HG03103 (cell line): ENCODE measurements around the gene CBX4.

Source experiments
- ATAC-seq: cut with Tn5 transposase; IDR thresholded peaks from one replicate; pipeline ENCODE4 v1.9.1; 2021; ENCODE audit warnings: low read depth; ENCODE audit not compliant: unreplicated experiment

The CBX4 gene

DNA sequence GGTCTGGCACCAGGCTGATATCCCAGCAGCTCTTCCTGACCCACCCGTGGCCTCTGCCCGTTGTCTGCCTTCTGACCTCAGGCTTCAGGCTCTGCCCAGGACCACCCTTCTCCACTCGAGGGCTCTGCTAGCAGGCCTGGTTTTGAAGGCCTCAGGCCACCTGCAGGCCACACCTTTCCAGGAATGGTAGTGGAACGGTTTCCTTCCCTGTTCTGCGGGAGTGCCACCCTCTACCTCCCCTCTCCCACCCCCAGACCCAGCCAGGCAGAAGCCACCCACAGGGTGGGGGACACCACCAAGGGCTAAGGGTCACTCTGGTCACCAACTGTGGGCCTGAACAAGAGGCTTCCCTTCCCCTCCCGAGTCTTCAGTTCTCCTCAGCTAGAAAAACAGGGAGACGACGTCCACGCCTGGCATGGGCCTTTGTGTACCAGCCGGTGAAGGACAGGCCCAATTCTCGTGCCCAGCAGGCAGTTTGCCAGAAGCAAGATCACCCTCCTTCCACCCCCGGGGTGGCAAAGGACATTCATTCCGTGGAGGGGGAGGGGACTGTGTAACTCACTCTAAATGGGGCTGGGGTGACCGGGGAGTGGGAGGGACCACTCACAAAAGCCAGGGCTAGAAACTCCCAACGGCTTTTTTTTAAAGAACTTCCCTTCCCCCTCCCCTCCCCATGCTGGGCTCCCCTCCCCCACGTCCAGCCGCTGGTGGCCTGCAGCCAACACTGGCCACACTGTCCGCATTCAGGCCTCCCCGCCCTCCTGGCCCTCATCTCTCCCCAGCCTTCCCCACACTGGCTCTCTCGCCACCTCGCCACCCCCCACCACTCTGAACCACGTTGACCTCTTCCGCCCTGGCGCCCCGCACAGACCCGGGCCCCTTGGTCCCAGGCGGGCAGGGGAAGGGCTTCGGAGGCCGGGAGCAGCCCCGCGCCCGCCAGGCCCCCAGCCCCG is 7.7 kb downstream of the CBX4 start:
- ATAC-seq = no peak

DNA sequence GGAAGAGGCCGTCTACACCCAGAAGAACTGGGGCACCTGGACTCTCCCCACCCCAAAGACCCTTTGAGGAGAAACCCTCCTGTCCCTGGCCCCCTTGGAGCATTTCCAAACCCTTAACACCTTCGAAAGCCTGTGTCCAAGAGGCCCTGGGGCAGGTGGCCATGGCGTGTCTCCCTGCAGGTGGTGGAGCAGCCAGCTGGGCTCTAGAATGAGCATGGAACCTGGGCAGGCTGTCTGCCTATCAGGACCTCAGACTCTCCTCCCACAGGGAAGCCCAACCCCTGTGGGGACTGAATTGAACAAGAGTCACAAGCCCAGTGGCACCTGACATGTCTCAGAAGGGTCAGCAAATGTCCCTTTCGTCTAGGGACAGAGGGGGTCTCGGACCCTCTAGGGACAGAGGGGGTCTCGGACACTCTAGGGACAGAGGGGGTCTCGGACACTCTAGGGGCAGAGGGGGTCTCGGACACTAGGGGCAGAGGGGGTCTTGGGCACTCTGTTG is 8.4 kb downstream of the CBX4 start:
- ATAC-seq = no peak

DNA sequence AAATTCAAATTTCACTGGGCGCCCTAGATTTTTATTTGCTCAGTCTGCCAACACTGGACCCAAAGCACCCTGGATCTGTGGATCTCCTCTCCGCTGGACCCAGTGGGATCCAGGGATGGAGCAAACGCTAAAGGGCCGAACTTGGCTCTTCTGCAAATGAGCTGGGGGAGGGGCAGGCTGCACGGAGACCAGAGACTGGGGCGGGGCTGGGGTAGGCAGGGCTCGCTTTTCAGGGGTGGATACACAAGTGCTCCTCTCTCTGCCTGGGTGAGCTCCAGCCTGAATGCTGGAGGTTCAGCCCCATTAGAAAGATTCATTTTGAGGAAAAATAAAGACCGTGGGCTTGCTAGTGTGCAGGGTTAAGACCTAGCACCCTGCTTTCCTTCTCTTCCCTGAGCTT is 8.9 kb downstream of the CBX4 start:
- ATAC-seq = no peak

DNA sequence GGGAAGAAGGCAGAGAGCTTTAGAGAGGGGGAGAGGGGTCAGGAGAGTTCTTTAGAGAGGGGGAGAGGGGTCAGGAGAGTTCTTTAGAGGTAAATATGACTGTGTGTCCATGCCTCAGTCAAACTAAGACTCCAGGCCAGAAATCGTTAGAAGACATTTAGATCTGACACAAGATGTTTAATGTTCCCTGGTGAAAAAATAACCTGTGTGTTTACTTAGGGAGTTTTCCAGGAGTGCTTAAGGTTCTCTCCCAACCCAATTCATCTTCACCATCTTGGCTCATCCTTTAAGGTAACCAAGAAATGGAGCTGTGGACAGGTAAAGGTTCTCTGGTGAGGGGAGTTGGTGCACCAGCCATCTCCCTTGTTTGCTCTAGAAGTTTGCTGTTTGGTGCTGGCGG is 9.8 kb downstream of the CBX4 start:
- no peak for ATAC-seq

DNA sequence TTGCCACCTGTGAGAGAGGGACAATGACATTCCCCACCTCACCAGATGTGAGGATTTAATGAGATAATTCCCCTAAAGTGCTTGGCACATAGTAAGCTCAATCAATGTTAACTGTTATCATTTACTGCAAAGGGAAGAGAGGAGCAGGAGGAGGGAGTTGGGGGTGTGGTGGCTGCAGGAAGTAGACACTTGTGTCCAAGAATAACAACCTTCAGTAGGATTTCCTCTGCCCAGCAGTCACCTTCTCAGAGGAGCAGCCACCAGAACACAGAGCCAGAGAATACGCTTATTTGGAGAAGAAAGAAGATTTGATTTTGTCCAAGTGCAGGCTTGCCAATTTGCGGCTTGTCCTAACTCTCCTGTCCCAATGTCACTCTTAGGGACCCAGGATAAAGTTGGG is 10.2 kb downstream of the CBX4 start:
- no peak for ATAC-seq

DNA sequence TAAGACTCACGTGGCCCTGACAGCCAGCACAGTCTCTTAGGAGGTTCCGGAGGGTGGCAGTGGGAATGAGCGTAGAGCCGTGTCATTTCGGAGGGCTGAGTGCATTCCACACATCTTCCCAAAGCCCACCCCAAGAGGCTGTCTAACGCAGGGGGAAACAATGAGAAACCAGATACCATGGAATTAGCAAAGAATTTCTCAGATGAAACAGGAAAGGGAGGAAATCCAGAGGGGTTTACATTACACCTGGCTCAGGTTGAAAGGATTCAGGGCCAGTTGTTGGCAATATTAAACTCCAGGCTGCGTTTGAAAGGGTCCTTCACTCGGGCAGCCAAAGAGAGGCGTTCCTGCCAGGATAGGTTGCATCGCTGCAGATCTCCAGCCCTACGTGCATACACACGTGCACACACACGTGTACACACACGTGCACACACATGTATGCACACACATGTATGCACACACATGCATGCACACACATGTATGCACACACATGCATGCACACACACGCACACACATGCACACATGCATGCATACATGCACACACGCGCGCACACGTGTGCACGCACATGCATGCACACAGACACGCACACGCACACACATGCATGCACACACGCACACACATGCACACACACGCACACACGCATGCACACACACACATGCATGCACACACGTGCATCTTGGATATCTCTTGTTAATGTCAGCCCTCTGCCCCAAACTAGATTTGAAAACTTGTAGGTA is 12.2 kb downstream of the CBX4 start:
- no peak for ATAC-seq

DNA sequence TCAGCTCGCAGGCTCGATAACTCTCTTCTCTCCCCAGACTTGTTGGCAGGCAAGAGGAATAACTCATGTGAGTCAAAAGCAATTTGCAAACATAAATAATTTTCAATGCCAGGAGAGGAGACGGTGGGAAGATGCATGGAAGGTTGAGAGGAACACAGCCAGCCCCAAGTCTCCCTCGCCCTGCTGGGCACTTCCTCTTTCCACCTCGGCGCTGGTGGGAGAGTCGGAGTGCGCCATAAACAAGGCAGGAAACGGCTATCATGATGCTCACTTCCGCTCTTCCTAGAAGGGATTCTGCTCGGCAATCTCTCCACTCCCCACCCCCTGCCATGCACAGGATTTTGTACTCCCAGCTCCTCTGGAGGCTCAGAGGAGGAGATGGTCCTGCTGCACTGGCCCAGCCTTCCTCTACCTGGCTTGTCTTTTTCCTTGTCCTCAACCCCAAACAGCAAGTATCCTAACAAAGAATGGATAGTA is 13.0 kb downstream of the CBX4 start:
- no peak for ATAC-seq

DNA sequence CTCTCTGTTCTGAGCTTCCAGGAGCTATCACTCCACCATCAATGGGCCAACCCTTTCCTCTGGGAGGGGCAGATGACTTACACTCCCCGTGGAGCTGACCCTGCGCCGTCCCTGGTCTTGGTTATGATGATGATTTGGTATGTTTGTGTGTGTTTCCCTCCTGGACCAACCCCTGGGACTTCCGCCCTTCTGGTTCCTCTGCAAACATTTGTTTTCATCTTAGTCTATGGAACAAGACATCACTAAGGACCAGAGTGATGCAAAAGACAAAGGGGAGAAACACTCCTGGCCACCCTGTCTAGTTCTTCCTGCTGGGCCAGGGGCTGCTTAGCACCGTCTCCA is 13.7 kb downstream of the CBX4 start:
- no peak for ATAC-seq

DNA sequence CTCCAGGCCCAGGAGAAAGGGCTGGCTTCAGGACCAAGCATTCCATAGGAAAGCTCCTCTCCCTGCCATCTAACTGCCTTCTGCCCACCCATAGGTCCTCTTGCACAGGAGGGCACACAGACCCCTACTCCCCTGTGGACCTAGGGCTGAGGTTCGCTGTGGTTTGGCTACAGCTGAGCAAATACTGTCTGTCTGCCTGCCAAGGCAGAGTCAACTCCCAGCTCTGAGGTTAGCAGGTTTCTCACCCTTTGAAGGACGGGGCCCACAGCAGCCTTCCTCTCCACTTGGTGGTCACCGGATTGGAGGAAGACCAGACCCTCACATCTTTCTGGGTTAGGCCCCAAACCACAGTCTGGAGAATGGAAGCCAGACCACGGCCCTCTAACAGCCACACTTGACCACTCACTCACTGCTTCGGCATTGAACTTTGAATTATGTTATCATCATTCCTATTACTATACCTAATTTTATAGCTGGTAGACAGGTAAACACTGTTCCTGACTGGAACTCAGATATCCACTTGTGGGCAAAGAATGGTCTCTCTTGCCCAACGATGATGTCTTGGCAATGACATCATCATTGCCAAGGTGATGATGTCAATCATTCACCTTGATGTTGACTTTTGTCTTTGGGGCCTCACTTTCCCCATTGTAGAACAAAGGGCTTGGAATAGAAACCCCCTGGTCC is 14.2 kb downstream of the CBX4 start:
- ATAC-seq = no peak

DNA sequence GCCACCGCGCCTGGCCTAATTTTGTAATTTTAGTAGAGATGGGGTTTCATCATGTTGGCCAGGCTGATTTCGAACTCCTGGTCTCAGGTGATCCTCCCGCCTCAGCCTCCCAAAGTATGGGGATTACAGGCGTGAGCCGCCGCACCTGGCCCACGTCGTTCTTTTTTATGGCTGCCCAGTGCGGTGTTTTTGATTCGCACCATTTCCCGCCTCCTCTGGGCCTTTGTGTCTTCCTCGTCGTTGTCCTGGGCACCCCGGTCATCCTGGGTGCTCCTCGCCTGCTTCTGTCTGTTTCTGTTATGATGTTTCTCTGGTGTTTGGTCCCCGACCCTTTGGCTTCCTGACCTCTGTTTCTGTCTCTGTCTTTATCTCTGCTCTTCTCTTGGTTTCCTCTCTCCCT is 15.0 kb downstream of the CBX4 start:
- ATAC-seq = no peak

DNA sequence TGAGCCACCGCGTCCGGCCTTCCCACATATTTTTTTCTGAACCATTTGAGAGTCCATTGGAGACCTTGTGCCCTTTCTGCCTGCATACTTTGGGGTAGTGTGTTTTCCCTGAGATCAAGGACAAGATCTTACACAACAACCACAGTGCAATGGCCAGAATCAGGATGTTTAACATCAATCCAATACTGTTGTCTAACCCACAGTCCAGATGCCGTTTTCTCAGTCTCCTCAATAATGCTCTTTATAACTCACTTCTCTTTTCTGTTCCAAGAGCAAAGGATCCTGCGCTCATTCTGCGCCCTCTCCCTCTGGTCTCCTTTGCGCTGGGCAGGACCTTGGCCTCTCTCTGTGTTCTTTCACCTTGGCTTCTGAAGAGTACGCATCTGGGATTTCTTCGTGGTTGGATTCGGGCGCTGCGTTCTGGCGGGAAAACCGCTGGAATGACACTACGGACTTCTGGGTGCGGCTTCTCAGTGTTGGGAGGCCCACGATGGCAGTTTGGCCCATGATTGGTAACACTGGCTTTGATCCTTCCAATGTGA is 16.6 kb downstream of the CBX4 start:
- no peak for ATAC-seq

DNA sequence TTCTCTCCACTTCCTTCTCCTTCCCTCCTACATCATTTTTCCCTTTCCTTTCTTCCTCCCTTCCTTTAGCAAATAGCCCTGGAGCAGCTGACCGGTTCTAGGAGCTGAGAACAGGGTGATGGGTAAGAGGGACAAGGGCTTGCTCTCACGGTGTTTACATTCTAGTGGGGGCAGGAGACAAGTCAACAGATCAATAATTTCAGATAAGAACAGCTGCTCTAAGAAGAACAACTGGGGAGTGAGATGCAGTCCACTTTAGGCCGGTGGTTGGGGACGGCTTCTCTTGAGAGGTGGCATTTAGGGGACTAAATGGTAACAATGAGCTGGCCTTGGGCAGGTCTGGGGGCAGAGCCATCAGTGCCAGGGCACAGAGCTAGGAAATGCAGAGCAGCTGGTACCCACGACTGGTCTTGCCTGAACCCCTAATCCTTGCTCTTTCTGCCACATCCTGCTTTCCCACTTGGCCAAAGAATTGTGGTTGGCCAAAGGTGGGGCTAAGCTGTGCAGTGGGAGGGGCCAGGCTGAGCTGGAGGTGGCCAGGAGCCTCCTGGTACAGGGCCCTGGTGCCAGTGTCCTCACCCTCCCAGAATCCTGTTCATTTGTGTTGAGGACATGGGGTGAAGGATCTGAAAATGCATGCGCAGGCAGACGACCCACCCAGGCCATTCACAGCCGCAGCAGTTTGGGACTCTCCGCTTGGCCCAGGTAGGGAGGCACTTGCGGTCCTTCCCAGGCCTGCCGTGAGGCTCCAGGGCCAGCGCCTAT is 17.7 kb downstream of the CBX4 start:
- ATAC-seq = no peak

DNA sequence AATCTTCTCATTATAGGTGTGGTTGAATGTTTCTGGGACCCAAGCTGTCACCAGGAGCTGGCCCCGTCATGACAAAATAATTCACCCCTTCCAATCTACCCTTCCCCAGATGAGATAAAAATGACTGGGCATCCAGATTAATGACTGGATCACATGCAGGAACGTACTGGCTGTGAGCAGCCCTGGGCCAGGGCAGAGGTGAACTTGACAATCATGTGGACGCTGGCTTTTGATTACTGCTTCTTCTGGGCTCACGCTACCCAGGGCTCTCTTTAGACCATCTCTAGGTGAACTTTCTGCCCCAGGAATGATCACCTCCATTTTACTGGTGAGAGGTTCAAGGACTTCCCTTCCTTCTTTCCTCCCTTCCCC is 18.3 kb downstream of the CBX4 start:
- ATAC-seq = no peak

DNA sequence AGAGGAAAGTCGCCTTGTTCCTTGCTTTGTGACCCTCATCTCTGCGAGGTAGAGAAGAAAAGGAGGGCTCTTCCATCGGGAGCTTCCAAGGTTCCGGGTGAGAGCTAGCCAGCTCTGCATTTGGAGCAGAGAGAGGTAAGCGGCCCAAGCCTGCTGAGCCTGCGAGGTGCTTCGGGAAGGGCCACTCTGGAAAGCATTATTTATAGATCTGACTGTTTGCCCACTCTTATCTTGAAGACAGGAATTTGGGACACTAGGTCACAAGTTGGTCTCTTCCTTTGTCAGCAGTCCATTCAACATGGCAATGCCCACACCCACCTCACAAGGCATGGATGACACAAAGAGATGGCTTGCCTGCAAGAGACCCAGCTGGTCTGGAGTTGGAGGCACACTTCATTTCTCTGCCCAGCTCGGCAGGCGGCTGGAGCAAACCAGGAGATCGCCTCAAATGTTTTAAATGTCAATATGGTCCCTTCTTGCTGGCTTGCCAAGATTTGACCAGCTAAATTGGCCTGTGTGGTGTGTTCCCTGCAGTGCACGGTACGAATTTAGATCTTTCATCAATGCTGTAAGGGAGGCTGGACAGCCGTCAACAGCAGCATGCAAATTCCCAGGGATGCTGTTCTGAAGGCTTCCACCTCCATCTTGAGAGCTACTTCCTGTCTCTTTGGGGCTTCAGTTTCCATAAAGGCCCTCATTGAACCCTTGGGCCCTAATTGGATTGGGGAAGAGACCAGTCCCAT is 19.5 kb downstream of the CBX4 start:
- ATAC-seq = no peak

DNA sequence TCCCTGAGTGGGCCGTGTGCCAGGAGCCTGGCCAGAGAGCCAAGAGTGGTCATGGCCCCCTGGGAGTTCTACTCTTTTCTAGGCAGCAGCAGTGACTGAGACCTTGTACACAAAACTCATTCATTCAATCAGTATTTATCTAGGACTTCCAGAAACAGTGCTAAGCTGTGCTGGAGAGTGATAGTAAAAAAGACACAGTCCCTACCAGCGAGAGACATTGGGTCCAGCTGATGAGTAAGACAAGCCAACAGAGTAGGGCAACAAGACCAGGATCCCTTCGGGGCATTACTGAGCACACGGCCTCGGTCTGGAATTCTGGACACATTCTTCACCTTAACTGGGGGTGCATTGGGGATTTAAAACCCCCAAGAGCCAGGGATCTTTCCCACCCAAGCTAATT is 20.2 kb downstream of the CBX4 start:
- no peak for ATAC-seq

DNA sequence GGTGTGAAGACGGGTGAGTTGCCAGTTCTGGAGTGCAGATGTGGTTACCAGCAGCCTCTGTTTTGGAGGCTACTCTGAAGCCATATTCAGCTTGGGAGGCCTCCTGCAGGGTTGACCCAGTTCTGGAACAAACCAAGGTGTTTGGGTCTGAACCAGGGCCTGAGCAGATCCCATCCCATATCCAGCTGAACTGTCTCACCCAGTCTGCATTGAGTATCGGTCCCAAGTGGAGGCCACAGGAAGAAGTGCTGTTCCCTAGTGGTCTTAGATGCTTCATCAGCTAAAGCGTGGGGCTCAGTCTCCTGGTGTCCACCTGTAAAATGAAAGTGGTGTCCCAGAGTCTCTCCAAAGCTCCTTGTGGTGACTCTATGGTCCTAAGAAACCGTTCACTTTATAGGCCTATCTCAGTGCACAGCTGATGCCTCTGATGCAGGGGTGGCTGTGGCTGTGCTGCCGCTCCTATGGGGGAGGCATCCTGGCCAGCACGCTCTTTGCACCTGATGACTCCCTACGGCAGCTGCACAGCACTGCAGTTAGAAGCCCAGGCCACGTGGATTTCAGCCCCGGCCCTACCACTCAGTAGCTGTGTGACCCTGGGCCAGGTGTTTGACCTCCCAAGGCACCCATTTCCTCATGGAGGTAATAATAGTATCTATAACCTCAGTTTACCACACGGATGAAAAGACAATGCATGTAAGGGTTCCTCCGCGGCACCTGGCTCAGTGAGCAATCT is 21.0 kb downstream of the CBX4 start:
- no peak for ATAC-seq

DNA sequence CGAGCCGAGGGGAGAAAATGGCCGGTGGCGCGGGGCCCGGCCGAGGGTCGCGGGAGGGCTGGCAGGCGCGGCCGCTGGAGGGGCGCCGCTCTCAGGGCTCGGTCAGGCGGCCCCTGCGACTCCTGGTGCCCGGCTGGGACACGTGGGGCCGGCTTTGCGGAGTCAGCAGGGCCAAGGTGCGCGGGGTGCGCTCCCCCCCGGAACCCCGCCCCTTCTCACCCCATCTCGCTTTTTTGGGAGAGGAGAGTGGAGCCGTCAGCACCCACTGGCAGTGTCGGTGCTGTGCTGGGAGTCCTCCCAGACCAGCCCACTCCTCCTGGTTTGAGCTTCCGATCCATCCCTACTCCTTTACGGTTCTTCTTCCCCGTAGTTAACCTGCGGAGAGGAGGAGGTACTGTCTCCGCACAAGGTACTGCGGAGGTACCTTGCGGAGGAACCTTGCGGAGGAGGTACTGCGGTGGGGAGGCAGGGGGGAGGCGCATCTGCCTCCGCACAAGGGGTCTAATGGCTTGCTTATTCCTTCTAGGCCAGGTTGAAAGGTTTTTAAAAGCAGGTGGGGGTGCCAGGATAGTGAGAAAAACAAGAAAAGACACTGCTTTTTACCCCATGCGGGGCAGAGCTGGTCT is 23.3 kb downstream of the CBX4 start:
- no peak for ATAC-seq
